GM03348 (cell line): ENCODE results near the gene CAPN8.
"Not testable (repeated sequence)": the region's sequence is repeated elsewhere in the genome, so short reads cannot be mapped to it uniquely, and the experiment has no call there.

Source experiments
- DNase-seq: peaks from one replicate; pipeline ENCODE4 v3.0.0; 2012; ENCODE audit warnings: low spot score

The CAPN8 gene

GRCh38 chr1:223525957-223526356 is 139.5 kb downstream of the CAPN8 start:
- DNase-seq: no peak

- no peak for DNase-seq
Observed at GRCh38 chr1:223525546-223525945, 140.0 kb downstream of the CAPN8 start.

- DNase-seq: no peak
Observed at GRCh38 chr1:223524930-223525451, 140.5 kb downstream of the CAPN8 start.

GRCh38 chr1:223521150-223521549 is 144.4 kb downstream of the CAPN8 start:
- no peak for DNase-seq

- no peak for DNase-seq
Observed at GRCh38 chr1:223520200-223520599, 145.3 kb downstream of the CAPN8 start.

- no peak for DNase-seq
Observed at GRCh38 chr1:223519116-223519515, 146.4 kb downstream of the CAPN8 start.

GRCh38 chr1:223518553-223518952 is 146.9 kb downstream of the CAPN8 start:
- DNase-seq: not testable (repeated sequence)

GRCh38 chr1:223515926-223516325 is 149.6 kb downstream of the CAPN8 start:
- DNase-seq: no peak

GRCh38 chr1:223515421-223515820 is 150.1 kb downstream of the CAPN8 start:
- no peak for DNase-seq

GRCh38 chr1:223514644-223515043 is 150.9 kb downstream of the CAPN8 start:
- no peak for DNase-seq

- DNase-seq: no peak
Observed at GRCh38 chr1:223513309-223513708, 152.2 kb downstream of the CAPN8 start.

GRCh38 chr1:223512057-223512456 is 153.4 kb downstream of the CAPN8 start:
- DNase-seq: no peak

GRCh38 chr1:223508796-223509195 is 156.7 kb downstream of the CAPN8 start:
- no peak for DNase-seq

- peak; percentile 82 for DNase-seq
Observed at GRCh38 chr1:223504741-223505140, 160.8 kb downstream of the CAPN8 start.

GRCh38 chr1:223503348-223503747 is 162.2 kb downstream of the CAPN8 start:
- no peak for DNase-seq

- DNase-seq: peak; percentile 88
Observed at GRCh38 chr1:223500560-223501425, 164.7 kb downstream of the CAPN8 start.

GRCh38 chr1:223496883-223497282 is 168.6 kb downstream of the CAPN8 start:
- DNase-seq: no peak

GRCh38 chr1:223494926-223495645 is 170.4 kb downstream of the CAPN8 start:
- DNase-seq: no peak

GRCh38 chr1:223492044-223492443 is 173.5 kb downstream of the CAPN8 start:
- no peak for DNase-seq
